Lower leg skin (tissue), 4 donors: Measurements from ENCODE around the gene CFAP43. TPM values are rescaled to one million over a fixed set of nuclear protein-coding genes. Genes with fewer than 3 reads are reported as not detected.

Experiments used
- DNase-seq, 2 donors: peaks; one replicate each; pipeline ENCODE4 v3.0.0-alpha.2; 2019; ENCODE audit warnings: low spot score in 2 of 2
- H3K4me3 ChIP-seq: fragments of 200-600 bp; sonication (generic); 2 replicates; pipeline ENCODE4 v1.5.1; 2017; ENCODE audit warnings: mild to moderate bottlenecking, low read depth; ENCODE audit not compliant: poor library complexity, severe bottlenecking
- POLR2A ChIP-seq, 2 donors: fragments of 450-650 bp; IDR thresholded peaks; one replicate each; pipeline ENCODE4 v1.6.1; 2016 to 2017; ENCODE audit warnings: antibody characterized with exemption in 2 of 2, mild to moderate bottlenecking in 1 of 2, moderate library complexity in 1 of 2
- WGBS, 2 donors: methylation state at CpG; one replicate each; pipeline ENCODE4 v1.1.5; 2018; 5-methylcytosine and 5-hydroxymethylcytosine counted together
- intact Hi-C: fragments of 100-400 bp; cut with DNase I; formaldehyde crosslinking; loops from one replicate; pipeline ENCODE4 v1.15.0; 2023; ENCODE audit warnings: low total_unique reads
- total RNA-seq, 4 donors: library from RNA; depleted of rRNA; stranded (reverse); fragments of >200 nt; gene quantifications; one replicate each; pipeline ENCODE4 v1.1.0, GENCODE V29; 2016
- TF ChIP-seq, protein P1 (sequence below), 3 donors: fragments of 450-650 bp; IDR thresholded peaks; one replicate each; pipeline ENCODE4 v1.5.1; 2016; ENCODE audit warnings: antibody characterized with exemption in 3 of 3, mild to moderate bottlenecking in 3 of 3, moderate library complexity in 2 of 3

Gene CFAP43
- total RNA-seq, 4 donors from 2014 or later, result 0.19 to 1.6 (median 0.50) TPM

DNA sequence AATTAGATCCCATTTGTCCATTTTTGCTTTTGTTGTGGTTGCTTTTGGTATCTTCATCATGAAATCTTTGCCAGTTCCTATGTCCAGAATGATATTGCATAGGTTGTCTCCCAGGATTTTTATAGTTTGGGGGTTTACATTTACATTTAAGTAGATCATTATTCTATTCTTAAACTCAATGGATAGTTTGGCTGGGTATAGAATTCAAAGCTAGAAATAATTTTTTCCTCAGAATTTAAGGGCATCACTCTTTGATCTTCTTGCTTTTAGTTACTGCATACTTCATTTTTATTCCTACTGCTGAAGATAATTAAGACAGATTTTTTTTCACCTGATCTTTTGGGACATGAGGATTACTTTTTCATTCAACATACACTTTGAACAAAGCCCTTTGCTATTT lies 80.4 kb downstream of the CFAP43 start:
- no peak overlapping the region for H3K4me3 ChIP-seq
- intact Hi-C loops, result no loop called here
- DNase-seq, result no peak
- no peak for TF ChIP-seq POLR2A (IDR thresholded peaks at IDR 0.05)
- TF ChIP-seq, protein P1, sequence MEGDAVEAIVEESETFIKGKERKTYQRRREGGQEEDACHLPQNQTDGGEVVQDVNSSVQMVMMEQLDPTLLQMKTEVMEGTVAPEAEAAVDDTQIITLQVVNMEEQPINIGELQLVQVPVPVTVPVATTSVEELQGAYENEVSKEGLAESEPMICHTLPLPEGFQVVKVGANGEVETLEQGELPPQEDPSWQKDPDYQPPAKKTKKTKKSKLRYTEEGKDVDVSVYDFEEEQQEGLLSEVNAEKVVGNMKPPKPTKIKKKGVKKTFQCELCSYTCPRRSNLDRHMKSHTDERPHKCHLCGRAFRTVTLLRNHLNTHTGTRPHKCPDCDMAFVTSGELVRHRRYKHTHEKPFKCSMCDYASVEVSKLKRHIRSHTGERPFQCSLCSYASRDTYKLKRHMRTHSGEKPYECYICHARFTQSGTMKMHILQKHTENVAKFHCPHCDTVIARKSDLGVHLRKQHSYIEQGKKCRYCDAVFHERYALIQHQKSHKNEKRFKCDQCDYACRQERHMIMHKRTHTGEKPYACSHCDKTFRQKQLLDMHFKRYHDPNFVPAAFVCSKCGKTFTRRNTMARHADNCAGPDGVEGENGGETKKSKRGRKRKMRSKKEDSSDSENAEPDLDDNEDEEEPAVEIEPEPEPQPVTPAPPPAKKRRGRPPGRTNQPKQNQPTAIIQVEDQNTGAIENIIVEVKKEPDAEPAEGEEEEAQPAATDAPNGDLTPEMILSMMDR (IDR thresholded peaks at IDR 0.05), result no peak

DNA sequence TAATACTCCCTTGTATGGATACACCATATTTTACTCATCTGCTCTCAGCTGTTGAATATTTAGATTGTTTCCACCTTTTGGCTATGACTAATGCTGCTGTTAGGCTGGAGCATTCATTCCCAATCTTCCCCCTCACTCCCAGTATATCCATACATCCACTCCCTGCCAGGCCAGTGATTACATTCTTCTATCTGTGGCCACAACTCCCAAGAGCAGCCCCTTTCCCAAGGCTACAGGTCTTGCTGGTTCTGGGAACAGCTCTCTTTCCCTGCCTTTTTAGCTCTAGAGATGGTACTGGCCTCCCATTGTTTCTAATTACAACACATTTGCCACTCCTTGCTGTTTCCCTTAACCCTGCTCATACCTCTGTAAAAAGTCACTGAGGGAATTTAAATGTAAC lies 82.0 kb downstream of the CFAP43 start:
- no peak overlapping the region for H3K4me3 ChIP-seq
- intact Hi-C loops, result no loop called here
- TF ChIP-seq POLR2A (IDR thresholded peaks at IDR 0.05), result no peak
- TF ChIP-seq, protein P1 (IDR thresholded peaks at IDR 0.05), result no peak
- DNase-seq, result no peak

DNA sequence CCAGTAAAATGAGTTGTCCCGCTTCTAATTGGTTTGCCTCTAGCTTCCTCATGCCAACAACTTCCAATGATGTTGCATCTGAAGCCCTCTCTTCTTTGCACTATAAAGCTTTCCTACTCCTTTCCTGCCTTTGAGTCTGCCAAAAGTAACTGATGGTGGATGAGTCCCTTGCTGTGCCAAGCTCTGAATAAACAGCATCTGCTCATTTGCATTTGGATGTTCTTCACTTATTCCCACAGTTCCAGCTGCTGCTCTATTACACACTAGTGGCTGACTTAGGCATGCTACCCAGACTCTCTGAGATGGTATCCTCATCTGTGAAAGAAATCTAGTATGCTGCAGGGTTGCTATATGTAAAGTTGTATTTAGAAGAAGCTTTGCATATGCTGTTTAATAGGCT lies 85.3 kb downstream of the CFAP43 start:
- H3K4me3 ChIP-seq, result no peak overlapping the region
- no peak for DNase-seq
- 76 to 87% methylated on average over 1 of the region's 1 CpG for WGBS, 2 donors
- TF ChIP-seq, protein P1 (IDR thresholded peaks at IDR 0.05), result no peak
- no peak for TF ChIP-seq POLR2A (IDR thresholded peaks at IDR 0.05)
- intact Hi-C loops, result no loop called here

DNA sequence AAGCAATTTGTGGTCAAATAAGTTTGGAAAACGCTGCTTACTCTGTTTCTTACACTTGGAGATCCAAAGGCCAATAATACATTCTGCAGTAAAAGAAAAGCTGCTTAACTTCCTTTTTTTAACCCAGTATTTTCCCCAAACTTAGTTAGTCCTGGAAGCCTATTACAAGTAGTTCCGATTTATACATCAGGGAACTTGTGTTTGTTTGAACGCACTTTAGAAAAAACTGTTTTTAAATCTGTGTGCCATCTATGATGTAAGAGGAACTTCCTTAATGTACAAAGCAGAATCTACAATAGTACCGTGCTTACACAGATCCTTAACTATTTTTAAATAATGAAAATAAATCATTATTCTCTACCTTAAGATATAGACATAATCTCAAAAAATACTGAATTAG lies 87.2 kb downstream of the CFAP43 start:
- intact Hi-C loops, result no loop called here
- no peak overlapping the region for H3K4me3 ChIP-seq
- DNase-seq, result no peak
- WGBS, 2 donors, result 70 to 74% methylated on average over 4 of the region's 4 CpGs
- TF ChIP-seq POLR2A (IDR thresholded peaks at IDR 0.05), result no peak
- TF ChIP-seq, protein P1 (IDR thresholded peaks at IDR 0.05), result no peak

DNA sequence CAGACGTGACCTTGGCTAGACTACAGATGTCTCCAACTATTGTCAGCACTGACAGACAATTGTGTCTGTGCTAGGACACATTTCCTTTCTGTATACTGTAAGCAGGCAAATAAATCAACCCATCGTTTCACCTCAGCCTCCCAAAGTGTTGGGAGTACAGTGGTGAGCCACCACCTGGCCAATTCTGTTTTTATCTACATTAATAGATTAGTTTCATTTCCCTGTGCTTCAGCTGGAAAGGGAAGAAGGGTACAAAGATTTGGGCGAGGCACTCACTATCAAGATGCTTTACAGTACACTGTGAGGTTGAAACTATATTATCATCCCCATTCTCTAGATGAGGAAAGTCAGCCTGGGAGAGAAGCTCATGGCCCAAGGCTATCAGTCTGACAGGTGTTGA lies 88.3 kb downstream of the CFAP43 start:
- intact Hi-C loops, result no loop called here
- WGBS, 2 donors, result 75 to 78% methylated on average over 3 of the region's 3 CpGs
- no peak for DNase-seq
- no peak overlapping the region for H3K4me3 ChIP-seq
- no peak for TF ChIP-seq POLR2A (IDR thresholded peaks at IDR 0.05)
- TF ChIP-seq, protein P1 (IDR thresholded peaks at IDR 0.05), result no peak

DNA sequence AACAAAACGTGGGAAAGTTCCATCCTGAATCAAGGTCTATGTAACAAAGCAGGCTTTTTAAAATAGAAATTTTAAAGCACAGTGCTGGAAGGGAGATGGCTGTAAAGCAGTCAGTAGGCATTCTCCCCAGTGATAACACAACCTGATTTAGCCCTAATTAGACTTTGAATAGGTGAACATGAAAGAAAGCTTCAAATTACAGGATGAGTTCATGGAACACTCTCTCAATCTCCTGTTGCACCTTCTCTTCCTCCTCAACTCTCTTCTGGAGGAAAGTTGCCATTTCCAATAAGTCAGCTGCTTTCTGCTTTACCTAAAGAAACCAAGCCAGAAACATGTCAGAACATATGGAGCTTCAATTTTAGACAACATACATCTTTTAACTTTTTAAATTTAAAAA lies 90.1 kb downstream of the CFAP43 start:
- TF ChIP-seq POLR2A (IDR thresholded peaks at IDR 0.05), result no peak
- TF ChIP-seq, protein P1 (IDR thresholded peaks at IDR 0.05), result no peak
- DNase-seq, result no peak
- intact Hi-C loops, result no loop called here
- 33% methylated on average over 1 of the region's 1 CpG for WGBS, 2 donors
- no peak overlapping the region for H3K4me3 ChIP-seq
